BLaER1 treated with 17β-estradiol and CSF1 and Interleukin-3, amounts not matched to agents 10 nM and 100 nM (cell line): ENCODE results near the gene SLC2A10.
A peak's percentile ranks its signal among the peaks of the same experiment; 100 is the strongest.

Experiments used
- H3K27ac ChIP-seq, 11 experiments: shearing (Covaris generic); formaldehyde crosslinking; 2 replicates each; pipeline ENCODE4 v1.8.1; 2022
- H3K27me3 ChIP-seq, 11 experiments: shearing (Covaris generic); formaldehyde crosslinking; 2 replicates each; pipeline ENCODE4 v1.8.1; 2022
- H3K36me3 ChIP-seq, 11 experiments: shearing (Covaris generic); formaldehyde crosslinking; 2 replicates each; pipeline ENCODE4 v1.8.1; 2022
- H3K4me1 ChIP-seq, 10 experiments: shearing (Covaris generic); formaldehyde crosslinking; 2 replicates each; pipeline ENCODE4 v1.8.1; 2022
- H3K4me2 ChIP-seq, 11 experiments: shearing (Covaris generic); formaldehyde crosslinking; 2 replicates each; pipeline ENCODE4 v1.8.1; 2022
- H3K4me3 ChIP-seq, 10 experiments: shearing (Covaris generic); formaldehyde crosslinking; 2 replicates each; pipeline ENCODE4 v1.8.1; 2022
- H3K9ac ChIP-seq, 11 experiments: shearing (Covaris generic); formaldehyde crosslinking; 2 replicates each; pipeline ENCODE4 v1.8.1; 2022
- H3K9me3 ChIP-seq, 11 experiments: shearing (Covaris generic); formaldehyde crosslinking; replicated peaks in 1 of 11; 2 replicates each; pipeline ENCODE4 v1.8.1; 2022
- H4K20me1 ChIP-seq, 11 experiments: shearing (Covaris generic); formaldehyde crosslinking; 2 replicates each; pipeline ENCODE4 v1.8.1; 2022
- Cebpa-rat ChIP-seq, 11 experiments: shearing (Covaris generic); IDR thresholded peaks; 2 replicates each; pipeline ENCODE4 v1.8.1; 2022

SLC2A10 gene

DNA sequence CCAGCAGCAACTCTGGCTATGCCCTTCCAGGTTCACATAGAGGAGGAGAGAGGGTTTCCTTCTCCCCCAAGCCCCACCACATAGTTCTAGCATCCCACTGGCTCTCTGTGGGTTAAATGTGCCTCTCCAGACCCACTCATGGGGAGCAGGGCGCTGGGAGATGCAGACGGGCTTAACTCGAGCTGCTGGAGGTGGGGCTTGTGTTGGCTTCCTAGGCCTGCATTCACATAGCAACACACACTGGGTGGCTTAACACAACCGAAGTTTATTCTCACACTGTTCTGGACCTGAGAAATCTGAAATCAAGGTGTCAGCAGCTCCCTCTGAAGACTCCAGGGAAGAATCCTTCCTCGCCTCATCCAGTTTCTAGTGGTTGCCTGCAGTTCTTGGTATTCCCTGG is 33.6 kb downstream of the SLC2A10 start:
- H3K4me3 ChIP-seq: no peak overlapping the region
- TF ChIP-seq Cebpa-rat (IDR thresholded peaks at IDR 0.05): no peak
- H3K4me1 ChIP-seq: no peaks in the 10 kb centered on the region
- H3K36me3 ChIP-seq: no peaks in the 10 kb centered on the region
- H3K9ac ChIP-seq: no peak overlapping the region
- H3K27me3 ChIP-seq: no peaks in the 10 kb centered on the region
- H3K27ac ChIP-seq: no peak overlapping the region
- H3K4me2 ChIP-seq: no peak overlapping the region
- peaks cover 0 to 7% (median 0%) of the 10 kb centered on the region in 11 experiments; a peak in 3 of 22 replicates for H3K9me3 ChIP-seq
- no peaks in the 10 kb centered on the region for H4K20me1 ChIP-seq

- Histone ChIP-seq H3K36me3 (no peaks in the 10 kb centered on the region), H3K9me3 (no peaks in the 10 kb centered on the region), H3K4me2 (no peak overlapping the region), H3K9ac (no peak overlapping the region), H4K20me1 (no peaks in the 10 kb centered on the region), H3K27ac (no peak overlapping the region), H3K4me1 (no peaks in the 10 kb centered on the region), H3K27me3 (no peaks in the 10 kb centered on the region), H3K4me3 (no peak overlapping the region)
- no peak for TF ChIP-seq Cebpa-rat (IDR thresholded peaks at IDR 0.05)
Observed at GRCh38 chr20:46746956-46747526, 37.6 kb downstream of the SLC2A10 start.

- no peak overlapping the region for H3K4me3 ChIP-seq
- no peaks in the 10 kb centered on the region for H3K9me3 ChIP-seq
- H3K4me1 ChIP-seq: no peaks in the 10 kb centered on the region
- no peak overlapping the region for H3K4me2 ChIP-seq
- TF ChIP-seq Cebpa-rat (IDR thresholded peaks at IDR 0.05): no peak
- H4K20me1 ChIP-seq: no peaks in the 10 kb centered on the region
- H3K9ac ChIP-seq: no peak overlapping the region
- H3K36me3 ChIP-seq: no peaks in the 10 kb centered on the region
- H3K27me3 ChIP-seq: no peaks in the 10 kb centered on the region
- no peak overlapping the region for H3K27ac ChIP-seq
Observed at GRCh38 chr20:46749147-46749546, 39.7 kb downstream of the SLC2A10 start.

- Histone ChIP-seq H3K9me3 (no peaks in the 10 kb centered on the region), H3K4me2 (no peak overlapping the region), H3K4me1 (no peaks in the 10 kb centered on the region), H3K9ac (no peak overlapping the region), H3K4me3 (no peak overlapping the region), H3K36me3 (no peaks in the 10 kb centered on the region), H3K27ac (no peak overlapping the region), H3K27me3 (no peaks in the 10 kb centered on the region), H4K20me1 (no peaks in the 10 kb centered on the region; a peak in 1 of 22 replicates)
- TF ChIP-seq Cebpa-rat (IDR thresholded peaks at IDR 0.05): no peak
Observed at GRCh38 chr20:46751856-46752255, 42.4 kb downstream of the SLC2A10 start.

DNA sequence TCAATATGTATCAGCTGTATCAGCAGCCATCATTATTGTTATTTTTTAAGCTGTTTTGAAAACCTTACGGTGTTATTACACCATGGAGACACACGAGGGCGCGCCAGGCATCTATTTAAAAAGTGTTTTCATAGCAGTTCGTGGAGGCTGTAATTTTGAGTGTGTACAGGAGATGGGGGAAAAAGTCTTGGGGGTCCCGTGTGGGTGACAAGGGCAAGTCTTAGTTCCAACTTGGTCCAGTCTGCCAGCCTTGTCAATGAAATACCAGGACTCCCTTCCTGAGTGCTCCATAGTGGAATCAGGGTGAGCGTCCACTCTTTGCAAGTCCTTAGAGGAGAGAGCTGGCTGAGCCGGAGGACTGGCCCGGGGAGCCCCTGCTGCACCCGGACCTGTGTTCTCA is 43.3 kb downstream of the SLC2A10 start:
- no peak overlapping the region for H3K4me2 ChIP-seq
- H3K9me3 ChIP-seq: no peaks in the 10 kb centered on the region
- no peaks in the 10 kb centered on the region for H3K36me3 ChIP-seq
- H3K27ac ChIP-seq: no peak overlapping the region
- no peak overlapping the region for H3K9ac ChIP-seq
- no peaks in the 10 kb centered on the region for H3K27me3 ChIP-seq
- no peak overlapping the region for H3K4me3 ChIP-seq
- no peaks in the 10 kb centered on the region for H3K4me1 ChIP-seq
- TF ChIP-seq Cebpa-rat (IDR thresholded peaks at IDR 0.05): no peak
- H4K20me1 ChIP-seq: no peaks in the 10 kb centered on the region; a peak in 1 of 22 replicates

- no peak overlapping the region for H3K4me3 ChIP-seq
- H3K36me3 ChIP-seq: no peaks in the 10 kb centered on the region
- no peak overlapping the region for H3K9ac ChIP-seq
- H4K20me1 ChIP-seq: no peaks in the 10 kb centered on the region; a peak in 1 of 22 replicates
- H3K4me1 ChIP-seq: peaks cover 0 to 11% (median 5%) of the 10 kb centered on the region in 10 experiments; a peak in 6 of 20 replicates
- TF ChIP-seq Cebpa-rat (IDR thresholded peaks at IDR 0.05): no peak
- H3K9me3 ChIP-seq: no peaks in the 10 kb centered on the region
- no peaks in the 10 kb centered on the region for H3K27me3 ChIP-seq
- H3K27ac ChIP-seq: no peak overlapping the region
- H3K4me2 ChIP-seq: no peak overlapping the region
Observed at GRCh38 chr20:46755483-46756413, 46.3 kb downstream of the SLC2A10 start.

- Histone ChIP-seq H4K20me1 (no peaks in the 10 kb centered on the region; a peak in 1 of 22 replicates), H3K4me3 (no peak overlapping the region), H3K4me1 (peaks cover 0 to 11% (median 5%) of the 10 kb centered on the region in 10 experiments; a peak in 6 of 20 replicates), H3K36me3 (no peaks in the 10 kb centered on the region), H3K27ac (no peak overlapping the region), H3K27me3 (no peaks in the 10 kb centered on the region), H3K4me2 (no peak overlapping the region), H3K9ac (no peak overlapping the region), H3K9me3 (no peaks in the 10 kb centered on the region)
- TF ChIP-seq Cebpa-rat (IDR thresholded peaks at IDR 0.05): no peak
Observed at GRCh38 chr20:46756419-46756818, 47.0 kb downstream of the SLC2A10 start.

DNA sequence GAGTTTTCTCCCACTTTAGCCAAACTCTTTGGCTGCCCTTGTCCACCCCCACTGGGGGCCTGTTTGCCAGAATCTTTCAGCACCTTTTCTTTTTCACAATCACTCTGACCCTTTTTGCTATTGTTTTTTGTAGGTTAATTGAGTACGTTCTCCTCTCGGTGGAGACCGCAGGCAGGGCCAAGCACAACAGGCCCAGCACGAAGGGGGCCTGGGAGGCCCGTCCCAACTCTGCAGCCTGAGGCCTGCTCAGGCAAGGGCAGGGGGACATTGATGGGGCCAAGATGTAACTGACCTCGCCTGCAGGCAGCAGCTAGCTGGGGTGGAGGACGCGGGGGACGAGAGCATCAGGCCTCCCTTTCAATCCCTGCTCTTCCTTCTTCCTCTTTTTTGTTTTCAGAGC is 47.7 kb downstream of the SLC2A10 start:
- Histone ChIP-seq H3K36me3 (no peaks in the 10 kb centered on the region), H3K9me3 (no peaks in the 10 kb centered on the region), H4K20me1 (no peaks in the 10 kb centered on the region; a peak in 1 of 22 replicates), H3K27me3 (no peaks in the 10 kb centered on the region), H3K4me3 (no peak overlapping the region), H3K27ac (no peak overlapping the region), H3K4me2 (no peak overlapping the region), H3K9ac (no peak overlapping the region), H3K4me1 (peaks cover 0 to 11% (median 5%) of the 10 kb centered on the region in 10 experiments; a peak in 6 of 20 replicates)
- TF ChIP-seq Cebpa-rat (IDR thresholded peaks at IDR 0.05): no peak

- Histone ChIP-seq H3K27me3 (no peaks in the 10 kb centered on the region), H3K36me3 (no peaks in the 10 kb centered on the region), H3K4me3 (no peak overlapping the region), H3K9ac (no peak overlapping the region), H3K9me3 (no peaks in the 10 kb centered on the region), H3K27ac (no peak overlapping the region), H4K20me1 (no peaks in the 10 kb centered on the region; a peak in 1 of 22 replicates), H3K4me1 (peaks cover 0 to 11% (median 5%) of the 10 kb centered on the region in 10 experiments; a peak in 6 of 20 replicates), H3K4me2 (peak overlapping the region in 2 of 11 experiments; percentile 8 to 56; a peak in 2 of 22 replicates)
- no peak for TF ChIP-seq Cebpa-rat (IDR thresholded peaks at IDR 0.05)
Observed at GRCh38 chr20:46757754-46758678, 48.6 kb downstream of the SLC2A10 start.
